Tibial nerve (tissue), 4 donors: ENCODE measurements around the gene LCN9.

Experiments used
- EP300 ChIP-seq, 2 donors: sonication (generic); formaldehyde crosslinking; IDR thresholded peaks; one replicate each; pipeline ENCODE4 v1.6.1; 2017; ENCODE audit warnings: antibody characterized with exemption in 2 of 2, mild to moderate bottlenecking in 1 of 2
- TF ChIP-seq, protein P1 (sequence below), 5 experiments: fragments of 200-600 bp in 3 of 5; fragments of 450-650 bp in 2 of 5; sonication (generic) in 3 of 5; IDR thresholded peaks; one replicate each; pipeline ENCODE4 v1.5.1; 2016 to 2019; ENCODE audit warnings: antibody characterized with exemption in 5 of 5, mild to moderate bottlenecking in 3 of 5, moderate library complexity in 2 of 5

DNA sequence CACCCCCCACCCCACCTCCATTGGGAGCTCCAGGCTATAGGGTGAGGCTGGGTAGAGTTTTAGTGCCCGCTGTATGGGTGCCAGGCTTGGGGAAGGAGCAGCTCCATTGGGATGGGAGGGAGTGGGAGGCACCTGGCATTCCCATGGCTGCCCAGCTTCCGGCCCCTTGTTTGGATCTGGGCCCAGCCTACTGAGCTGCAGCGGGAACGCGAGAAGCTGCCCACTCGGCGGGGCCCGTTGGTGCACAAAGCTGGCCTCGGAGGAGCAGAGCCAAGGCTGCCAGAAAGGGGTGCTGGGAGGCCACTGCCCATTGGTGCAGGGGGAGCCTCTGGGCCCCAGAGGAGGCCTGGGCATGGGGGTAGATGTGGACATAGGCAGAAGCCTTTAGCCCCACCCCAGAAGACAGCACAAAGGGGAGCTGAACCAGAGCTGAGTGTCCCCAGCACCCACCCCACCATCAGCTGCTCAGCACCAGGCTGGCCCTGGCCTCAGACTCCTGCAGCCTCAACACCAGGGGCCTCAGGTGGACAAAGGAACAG, 4.4 kb downstream of the LCN9 start:
- TF ChIP-seq, protein P1, sequence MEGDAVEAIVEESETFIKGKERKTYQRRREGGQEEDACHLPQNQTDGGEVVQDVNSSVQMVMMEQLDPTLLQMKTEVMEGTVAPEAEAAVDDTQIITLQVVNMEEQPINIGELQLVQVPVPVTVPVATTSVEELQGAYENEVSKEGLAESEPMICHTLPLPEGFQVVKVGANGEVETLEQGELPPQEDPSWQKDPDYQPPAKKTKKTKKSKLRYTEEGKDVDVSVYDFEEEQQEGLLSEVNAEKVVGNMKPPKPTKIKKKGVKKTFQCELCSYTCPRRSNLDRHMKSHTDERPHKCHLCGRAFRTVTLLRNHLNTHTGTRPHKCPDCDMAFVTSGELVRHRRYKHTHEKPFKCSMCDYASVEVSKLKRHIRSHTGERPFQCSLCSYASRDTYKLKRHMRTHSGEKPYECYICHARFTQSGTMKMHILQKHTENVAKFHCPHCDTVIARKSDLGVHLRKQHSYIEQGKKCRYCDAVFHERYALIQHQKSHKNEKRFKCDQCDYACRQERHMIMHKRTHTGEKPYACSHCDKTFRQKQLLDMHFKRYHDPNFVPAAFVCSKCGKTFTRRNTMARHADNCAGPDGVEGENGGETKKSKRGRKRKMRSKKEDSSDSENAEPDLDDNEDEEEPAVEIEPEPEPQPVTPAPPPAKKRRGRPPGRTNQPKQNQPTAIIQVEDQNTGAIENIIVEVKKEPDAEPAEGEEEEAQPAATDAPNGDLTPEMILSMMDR (IDR thresholded peaks at IDR 0.05) = no peak
- no peak for TF ChIP-seq EP300 (IDR thresholded peaks at IDR 0.05)
